Hematopoietic multipotent progenitor cell treated with erythropoietin and hydrocortisone succinate and interleukin-3 and kit ligand, for 8 days (in vitro differentiated cells): ENCODE data around the gene TNFSF12.

Experiments used
- DNase-seq: peaks from one replicate; pipeline ENCODE4 v3.0.0-alpha.2; 2015

Gene TNFSF12

DNA sequence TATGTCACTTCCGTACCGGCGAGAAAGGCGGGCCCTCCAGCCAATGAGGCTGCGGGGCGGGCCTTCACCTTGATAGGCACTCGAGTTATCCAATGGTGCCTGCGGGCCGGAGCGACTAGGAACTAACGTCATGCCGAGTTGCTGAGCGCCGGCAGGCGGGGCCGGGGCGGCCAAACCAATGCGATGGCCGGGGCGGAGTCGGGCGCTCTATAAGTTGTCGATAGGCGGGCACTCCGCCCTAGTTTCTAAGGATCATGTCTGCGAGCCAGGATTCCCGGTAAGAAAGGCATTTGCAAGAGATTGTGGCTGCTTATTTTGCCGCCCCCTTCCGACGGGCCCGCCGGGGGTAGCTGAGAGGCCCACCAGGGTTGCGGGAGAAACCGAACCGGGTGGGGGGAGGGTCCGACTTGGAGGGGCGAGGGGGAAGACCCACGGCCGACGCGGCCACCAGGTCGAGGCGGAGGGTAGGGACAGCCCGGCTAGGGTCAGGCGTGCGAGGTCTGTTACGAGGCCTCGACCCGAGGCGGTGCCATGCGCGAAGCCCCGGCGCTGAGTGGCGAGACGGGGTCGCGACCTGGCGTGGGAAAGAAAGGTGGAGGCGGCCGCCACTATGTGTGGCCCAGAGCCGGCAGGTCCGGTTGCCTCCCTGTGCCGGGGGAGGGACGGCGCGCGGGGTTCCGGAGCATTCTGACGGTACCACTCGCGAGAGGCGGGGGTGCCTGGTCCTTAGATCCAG lies 23.9 kb downstream of the TNFSF12 start:
- DNase-seq = peak; percentile 100

DNA sequence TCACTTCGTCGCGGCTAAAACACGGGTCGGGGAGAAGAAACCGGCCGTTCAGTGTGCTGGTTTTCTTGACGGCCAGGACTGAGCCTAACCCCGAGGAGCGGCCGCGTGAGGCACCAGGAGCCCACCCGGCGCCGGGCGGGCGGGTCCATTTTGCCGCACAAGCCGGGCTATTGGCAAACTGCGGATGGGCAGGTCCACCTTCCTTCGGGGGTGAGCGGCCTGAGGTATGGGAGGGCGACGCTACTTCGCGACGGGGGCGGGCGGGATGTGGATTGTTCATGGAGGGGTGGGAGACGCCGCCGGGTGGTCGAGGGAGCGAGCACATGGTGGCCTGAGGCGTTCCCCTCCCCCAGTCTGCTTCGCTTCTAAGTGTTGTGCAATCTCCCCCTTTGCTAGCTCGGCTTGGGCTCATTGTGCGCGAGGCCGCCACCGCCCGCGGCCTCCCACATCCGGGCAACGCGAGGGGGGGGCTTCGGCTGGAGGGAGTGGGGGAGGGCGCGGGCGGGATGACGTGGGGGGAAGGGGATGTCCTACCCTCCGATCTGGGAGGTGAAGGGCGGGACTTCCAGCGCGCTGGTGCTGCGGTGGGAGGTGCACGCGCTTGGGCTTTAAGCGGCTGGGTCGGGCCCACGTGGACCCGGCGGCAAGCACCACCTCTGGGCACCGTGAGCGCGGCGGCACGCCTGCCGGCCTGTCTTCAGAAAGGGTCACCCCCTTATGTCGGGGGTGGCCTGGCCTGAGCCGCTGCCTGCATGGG lies 24.6 kb downstream of the TNFSF12 start:
- DNase-seq = peak; percentile 89

DNA sequence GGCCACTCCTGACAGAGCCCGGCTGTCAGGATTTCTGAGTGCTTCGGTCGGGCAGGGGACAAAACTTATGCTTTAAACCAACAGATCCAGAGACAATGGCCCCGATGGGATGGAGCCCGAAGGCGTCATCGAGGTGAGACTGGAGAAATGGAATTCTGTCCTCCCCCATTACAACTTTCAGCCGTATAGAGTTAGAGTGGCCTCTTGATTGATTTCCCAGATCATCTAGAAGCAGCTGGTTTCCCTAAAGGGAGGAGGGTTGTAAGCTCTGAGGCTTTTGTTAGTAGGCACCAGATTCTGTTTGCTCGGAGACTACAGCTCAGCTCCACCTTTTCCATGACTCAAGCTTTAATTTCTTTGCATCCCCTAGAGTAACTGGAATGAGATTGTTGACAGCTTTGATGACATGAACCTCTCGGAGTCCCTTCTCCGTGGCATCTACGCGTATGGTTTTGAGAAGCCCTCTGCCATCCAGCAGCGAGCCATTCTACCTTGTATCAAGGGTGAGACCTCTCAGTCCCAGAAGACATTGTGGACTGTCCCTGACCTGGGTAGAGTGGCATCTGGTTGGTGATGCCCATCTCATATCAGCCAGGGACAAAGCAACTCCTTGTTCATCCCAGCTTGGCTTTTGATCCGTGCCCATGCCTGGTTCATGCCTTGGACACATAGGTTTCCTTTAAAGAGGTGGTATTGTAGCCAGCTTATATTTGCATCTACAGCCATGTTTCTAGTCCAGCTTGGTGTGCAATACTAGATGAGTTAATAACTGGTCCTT lies 25.5 kb downstream of the TNFSF12 start:
- DNase-seq = no peak

DNA sequence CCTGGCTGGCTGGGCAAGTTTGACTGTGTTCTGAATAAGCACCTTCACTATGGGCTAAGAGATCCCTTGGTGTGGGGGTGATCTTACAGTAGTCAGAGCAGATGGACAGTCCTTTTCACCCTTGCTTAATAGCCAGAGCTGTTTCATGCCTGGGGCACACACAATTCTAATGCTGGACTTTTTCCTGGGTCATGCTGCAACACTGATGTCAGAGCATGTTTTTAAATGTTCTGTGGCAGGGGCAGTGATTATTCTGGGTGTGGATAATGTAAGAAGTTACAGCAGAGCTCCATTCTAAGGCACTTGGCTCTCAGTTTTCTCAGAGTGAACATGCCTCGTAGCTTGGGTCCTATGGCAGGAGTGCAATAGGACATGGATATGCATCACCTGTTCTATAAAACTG lies 26.6 kb downstream of the TNFSF12 start:
- no peak for DNase-seq

DNA sequence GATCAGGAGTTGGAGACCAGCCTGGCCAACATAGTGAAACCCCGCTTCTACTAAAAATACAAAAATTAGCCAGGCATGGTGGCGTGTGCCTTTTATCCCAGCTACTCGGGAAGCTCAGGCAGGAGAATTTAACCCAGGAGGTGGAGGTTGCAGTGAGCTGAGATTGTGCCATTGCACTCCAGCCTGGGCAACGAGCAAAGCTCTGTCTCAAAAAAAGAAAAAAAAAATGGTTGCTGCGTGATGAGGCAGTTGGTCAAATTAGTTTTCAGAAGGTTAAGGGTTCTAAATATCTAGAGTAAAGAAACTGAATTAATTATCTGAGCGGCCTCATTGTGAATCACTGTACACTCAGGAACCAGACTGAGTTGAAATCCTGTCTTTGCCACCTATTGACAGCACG lies 27.1 kb downstream of the TNFSF12 start:
- no peak for DNase-seq

DNA sequence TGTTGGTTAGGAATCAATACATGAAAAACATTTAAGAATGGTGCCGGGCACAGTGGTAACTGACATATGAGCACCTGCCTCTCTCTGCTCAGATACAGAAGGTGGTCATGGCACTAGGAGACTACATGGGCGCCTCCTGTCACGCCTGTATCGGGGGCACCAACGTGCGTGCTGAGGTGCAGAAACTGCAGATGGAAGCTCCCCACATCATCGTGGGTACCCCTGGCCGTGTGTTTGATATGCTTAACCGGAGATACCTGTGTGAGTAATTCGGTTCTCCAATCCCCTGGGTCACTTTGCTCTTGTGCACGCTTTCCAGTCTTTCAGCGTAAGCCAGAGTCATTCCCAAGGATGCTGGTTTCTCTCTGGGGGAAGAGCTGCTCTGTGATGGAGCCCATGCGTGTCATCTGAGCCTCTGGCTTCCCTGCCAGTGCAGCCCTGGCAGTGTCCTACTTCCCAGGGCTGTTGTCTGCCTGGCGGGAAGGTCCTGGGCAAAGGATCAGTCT lies 27.6 kb downstream of the TNFSF12 start:
- DNase-seq = no peak

DNA sequence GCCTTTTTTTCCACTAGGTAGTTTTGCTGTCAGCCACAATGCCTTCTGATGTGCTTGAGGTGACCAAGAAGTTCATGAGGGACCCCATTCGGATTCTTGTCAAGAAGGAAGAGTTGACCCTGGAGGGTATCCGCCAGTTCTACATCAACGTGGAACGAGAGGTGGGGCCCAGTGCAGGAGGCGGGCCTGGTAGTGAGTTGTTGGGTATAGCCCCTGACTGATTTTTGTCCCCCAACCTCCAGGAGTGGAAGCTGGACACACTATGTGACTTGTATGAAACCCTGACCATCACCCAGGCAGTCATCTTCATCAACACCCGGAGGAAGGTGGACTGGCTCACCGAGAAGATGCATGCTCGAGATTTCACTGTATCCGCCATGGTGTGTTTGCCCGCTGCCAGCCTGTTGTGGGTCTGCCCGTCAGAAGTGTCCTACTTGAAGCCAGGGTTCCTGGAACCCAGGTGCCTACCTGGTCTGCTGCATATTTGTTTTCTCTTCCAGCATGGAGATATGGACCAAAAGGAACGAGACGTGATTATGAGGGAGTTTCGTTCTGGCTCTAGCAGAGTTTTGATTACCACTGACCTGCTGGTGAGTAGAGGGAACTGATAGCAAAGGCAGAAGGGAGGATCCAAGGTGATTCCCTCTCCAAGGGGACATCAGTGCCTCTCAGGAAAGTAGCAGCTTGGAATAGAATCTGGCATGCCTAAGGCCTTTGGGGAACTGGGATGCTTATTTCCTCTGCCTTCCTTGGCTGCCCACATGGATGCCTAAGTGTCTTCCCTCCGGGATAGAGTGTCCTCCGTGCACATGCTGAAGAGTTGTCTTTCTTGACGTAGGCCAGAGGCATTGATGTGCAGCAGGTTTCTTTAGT lies 28.7 kb downstream of the TNFSF12 start:
- no peak for DNase-seq

DNA sequence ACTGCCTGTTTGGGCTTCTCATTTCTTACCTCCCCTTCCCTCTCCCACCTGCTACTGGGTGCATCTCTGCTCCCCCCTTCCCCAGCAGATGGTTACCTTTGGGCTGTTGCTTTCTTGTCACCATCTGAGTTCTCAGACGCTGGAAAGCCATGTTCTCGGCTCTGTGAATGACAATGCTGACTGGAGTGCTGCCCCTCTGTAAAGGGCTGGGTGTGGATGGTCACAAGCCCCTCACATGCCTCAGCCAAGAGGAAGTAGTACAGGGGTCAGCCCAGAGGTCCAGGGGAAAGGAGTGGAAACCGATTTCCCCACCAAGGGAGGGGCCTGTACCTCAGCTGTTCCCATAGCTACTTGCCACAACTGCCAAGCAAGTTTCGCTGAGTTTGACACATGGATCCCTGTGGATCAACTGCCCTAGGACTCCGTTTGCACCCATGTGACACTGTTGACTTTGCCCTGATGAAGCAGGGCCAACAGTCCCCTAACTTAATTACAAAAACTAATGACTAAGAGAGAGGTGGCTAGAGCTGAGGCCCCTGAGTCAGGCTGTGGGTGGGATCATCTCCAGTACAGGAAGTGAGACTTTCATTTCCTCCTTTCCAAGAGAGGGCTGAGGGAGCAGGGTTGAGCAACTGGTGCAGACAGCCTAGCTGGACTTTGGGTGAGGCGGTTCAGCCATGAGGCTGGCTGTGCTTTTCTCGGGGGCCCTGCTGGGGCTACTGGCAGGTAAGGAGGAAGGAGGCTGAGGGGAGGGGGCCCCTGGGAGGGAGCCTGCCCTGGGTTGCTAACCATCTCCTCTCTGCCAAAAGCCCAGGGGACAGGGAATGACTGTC lies 30.4 kb downstream of the TNFSF12 start, which contains the start of gene CD68:
CD68 (plus strand) TSS at position 638 of the 833 bp plus-strand sequence; CDS start at position 678, 40 bp downstream.
- peak; percentile 87 for DNase-seq

DNA sequence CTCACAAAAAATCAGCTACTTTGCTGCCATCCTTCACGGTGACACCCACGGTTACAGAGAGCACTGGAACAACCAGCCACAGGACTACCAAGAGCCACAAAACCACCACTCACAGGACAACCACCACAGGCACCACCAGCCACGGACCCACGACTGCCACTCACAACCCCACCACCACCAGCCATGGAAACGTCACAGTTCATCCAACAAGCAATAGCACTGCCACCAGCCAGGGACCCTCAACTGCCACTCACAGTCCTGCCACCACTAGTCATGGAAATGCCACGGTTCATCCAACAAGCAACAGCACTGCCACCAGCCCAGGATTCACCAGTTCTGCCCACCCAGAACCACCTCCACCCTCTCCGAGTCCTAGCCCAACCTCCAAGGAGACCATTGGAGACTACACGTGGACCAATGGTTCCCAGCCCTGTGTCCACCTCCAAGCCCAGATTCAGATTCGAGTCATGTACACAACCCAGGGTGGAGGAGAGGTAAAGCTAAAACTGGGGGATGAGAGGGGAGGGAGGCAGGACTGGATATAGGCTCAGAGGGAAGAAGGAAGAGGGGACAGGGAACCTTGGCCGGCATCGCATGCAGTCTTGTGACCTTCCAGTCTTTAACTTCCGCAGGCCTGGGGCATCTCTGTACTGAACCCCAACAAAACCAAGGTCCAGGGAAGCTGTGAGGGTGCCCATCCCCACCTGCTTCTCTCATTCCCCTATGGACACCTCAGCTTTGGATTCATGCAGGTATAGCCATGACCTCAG lies 31.2 kb downstream of the TNFSF12 start:
- DNase-seq = peak; percentile 56

DNA sequence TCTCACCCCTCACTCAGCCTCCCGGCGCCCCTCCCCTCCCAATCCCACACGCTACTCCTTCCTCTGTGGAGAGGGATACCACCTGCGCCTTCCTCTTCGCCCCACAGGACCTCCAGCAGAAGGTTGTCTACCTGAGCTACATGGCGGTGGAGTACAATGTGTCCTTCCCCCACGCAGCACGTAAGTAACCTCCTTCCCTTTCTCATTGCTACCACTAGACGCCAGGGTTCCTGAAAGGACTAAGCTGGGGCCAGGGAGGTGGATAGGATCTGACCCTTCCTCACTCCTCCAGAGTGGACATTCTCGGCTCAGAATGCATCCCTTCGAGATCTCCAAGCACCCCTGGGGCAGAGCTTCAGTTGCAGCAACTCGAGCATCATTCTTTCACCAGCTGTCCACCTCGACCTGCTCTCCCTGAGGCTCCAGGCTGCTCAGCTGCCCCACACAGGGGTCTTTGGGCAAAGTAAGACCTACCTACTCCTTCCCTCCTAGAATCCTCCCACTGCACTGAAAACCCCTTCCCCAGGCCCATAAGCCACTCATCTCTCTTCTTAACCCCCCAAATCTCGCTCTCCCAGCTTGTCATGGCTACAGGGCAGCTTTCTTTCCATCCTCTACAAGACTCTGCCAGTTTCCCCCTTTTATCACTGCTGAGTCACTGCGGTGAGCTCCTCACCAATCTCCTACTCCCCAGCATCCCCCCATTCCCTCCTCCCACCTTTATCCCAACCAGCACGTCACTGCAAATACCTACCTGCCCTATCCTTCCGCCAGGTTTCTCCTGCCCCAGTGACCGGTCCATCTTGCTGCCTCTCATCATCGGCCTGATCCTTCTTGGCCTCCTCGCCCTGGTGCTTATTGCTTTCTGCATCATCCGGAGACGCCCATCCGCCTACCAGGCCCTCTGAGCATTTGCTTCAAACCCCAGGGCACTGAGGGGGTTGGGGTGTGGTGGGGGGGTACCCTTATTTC lies 32.0 kb downstream of the TNFSF12 start:
- DNase-seq = peak; percentile 82

DNA sequence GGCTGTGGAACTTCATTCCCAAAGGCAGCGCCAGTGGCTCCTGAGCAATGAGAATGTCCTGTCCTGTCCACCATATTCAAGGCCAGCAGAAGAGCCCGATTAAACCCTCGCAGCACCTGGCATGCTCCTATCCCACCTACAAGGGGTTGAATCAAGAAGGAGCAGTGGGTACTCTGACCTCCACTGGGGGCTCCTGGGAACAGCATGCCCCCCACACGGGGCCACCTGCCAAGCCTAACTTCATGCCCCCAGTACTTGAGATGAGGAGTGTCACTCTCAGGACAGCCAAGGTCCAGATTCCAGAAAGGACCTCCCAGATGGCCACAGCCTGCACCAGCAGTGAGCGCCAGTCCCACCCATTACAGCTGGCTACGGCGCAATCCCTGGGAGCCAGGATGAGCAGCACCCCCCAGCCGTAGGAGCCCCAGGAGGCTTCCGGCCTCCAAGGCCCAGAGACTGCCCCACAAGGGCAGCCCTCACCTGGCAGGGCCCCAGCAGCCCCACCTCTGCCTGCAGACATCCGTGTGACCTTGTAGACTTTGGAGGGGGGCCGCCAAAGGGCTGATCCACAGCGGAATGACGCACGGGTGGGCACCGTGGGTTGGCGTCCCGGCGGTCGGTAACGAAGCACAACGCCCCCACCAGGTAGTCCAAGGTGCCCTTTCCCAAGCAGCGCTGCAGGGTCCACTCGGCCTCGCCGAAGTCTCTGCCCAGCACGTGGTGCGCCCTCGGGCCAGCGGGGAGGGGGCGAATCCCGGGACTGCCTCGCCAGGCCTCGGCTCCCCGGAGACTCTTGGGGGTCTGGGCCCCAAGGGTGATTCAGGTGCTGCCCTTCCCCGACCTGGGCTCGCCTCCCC lies 33.8 kb downstream of the TNFSF12 start:
- DNase-seq = no peak

DNA sequence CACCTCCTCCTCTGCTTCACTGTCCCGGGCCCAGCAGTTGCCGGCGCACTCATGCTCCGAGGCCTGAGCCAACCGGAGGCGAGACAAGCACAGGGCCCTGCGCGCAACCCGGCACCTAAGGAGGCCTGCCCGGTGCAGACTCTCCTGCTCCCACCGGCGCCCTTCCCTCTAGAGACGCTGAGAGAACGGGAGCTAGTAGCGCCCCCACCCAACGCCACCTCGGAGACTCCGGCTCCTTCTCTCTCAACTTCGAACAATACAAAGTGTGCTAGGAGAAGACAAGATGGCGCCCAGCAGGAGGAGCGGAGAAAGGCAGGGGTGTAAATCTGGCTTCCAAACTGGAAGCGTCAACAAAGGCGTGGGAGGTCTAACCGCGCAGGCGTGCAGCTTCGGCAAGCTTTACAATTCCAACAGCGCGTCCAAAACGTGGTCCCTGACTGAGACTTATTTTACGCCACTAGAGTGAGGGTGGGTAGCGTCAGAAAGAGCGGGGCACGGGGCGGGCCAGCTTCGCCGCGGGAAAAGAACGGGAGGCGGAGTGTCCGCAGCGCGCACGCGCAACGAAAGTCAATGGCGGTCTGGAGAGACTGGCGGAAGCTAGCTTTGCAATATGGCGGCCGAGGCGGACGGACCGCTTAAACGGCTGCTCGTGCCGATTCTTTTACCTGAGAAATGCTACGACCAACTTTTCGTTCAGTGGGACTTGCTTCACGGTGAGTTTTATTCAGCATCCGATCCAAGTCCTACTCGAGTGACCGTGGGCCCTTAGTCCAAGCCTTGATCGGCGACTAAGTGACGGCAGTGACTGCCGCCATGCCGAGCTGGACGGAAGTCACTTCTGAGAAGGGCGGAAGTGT lies 34.6 kb downstream of the TNFSF12 start, which contains the start of gene MPDU1:
MPDU1 (plus strand) TSS at position 600 of the 857 bp plus-strand sequence; CDS start at position 611, 11 bp downstream.
- DNase-seq = peak; percentile 97

DNA sequence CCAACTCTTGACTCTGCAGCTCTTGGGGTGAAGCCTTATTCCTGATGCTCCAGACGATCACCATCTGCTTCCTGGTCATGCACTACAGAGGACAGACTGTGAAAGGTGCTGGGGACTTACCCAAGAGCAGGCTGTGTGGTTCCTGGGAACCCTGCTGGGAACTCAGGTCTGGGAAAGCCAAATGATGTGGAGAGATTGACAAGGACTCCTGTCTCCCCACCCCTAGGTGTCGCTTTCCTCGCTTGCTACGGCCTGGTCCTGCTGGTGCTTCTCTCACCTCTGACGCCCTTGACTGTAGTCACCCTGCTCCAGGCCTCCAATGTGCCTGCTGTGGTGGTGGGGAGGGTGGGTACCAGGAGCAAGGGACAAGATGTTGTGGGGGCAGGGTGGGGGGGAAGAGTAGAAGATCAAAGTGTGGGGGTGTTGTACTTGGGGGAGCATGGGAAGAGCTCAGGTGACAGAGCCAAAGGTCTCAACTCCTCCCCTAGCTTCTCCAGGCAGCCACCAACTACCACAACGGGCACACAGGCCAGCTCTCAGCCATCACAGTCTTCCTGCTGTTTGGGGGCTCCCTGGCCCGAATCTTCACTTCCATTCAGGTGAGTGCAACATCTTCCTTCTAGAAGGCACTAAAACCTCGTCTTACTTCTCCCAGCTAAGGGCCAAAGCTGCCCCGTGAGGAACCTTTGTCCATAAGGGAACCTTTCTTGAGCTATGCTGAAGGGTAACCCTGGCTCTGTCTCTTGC lies 38.0 kb downstream of the TNFSF12 start:
- DNase-seq = peak; percentile 61

DNA sequence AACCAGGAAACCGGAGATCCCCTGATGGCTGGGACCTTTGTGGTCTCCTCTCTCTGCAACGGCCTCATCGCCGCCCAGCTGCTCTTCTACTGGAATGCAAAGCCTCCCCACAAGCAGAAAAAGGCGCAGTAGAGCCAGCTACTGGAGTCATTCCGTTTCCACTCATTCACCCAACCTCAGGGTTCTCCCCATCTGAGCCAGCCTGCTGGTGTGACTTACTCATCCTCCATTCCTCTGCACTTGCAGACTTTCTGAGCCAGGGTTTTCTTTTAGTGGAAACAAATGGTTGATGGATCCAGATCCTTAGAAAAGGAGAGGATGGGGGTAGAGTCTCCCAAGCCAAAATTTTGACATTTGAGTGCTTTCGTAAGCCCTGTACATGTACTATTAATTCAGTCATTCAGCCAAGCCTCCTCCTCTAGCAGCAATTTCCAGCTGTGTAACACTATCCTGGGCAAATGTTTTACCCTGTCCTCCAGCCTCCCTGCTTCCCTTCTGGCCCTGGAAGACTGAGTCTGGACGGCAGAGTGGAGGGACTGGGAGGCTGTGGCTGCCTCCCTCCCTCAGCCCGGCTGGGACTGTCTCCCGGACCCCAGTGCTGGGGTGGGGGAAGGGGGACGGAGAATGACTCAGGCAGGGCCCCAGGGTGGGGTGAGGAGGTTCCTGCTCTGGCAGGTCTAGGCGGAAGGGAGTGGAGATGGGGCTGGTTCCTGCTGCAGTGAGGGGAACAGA lies 38.7 kb downstream of the TNFSF12 start:
- peak; percentile 51 for DNase-seq

DNA sequence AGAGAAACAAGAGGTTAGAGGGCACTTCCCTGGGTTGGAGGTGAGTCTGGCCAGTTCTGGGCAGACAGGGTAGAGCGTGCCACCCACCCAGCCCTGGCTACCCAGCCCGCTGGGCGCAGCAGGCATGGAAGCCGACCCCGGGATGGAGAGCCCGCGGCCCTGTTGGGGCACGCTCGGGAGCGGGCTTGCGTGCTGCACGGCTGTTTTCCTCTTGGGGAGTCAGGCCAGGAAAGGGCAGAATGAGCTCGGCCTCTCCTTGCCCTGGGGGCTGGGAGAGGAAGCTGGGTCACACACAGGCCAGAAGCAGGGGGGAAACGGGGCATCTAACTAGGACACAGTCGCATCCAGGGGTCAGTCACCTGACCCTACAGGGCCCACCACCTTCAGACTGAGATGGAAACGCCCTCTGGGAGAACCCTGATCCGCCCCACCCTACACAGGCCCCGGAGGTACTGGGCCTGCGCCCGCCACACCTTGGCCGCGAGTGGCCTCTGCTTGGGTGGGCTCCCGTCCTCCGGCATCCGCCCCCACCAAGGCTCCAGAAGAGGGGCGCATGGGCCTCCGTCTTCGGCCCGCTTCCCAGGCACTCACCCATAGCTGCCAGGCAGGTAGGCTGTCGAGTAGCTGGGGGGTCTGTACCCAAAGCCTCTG lies 39.8 kb downstream of the TNFSF12 start:
- no peak for DNase-seq
